ENCODE results near the gene ARGLU1. TPM values are rescaled to one million over a fixed set of nuclear protein-coding genes. Genes with fewer than 3 reads are reported as not detected.
A peak's percentile ranks its signal among the peaks of the same experiment; 100 is the strongest.

The ARGLU1 gene
- total RNA-seq, 1 experiment from 2014 or later: 96.9 TPM

GRCh38 chr13:106534639-106535551, 33.0 kb downstream of the ARGLU1 start:
- H2BK12ac ChIP-seq (ENCODE audit: insufficient read length, low read depth, low read length): no peak overlapping the region
- H3K4me2 ChIP-seq (ENCODE audit: insufficient read depth, insufficient read length, low read length): peak overlapping the region; percentile 94
- H3K27me3 ChIP-seq (ENCODE audit: insufficient read depth, low read length): peaks cover 5% of the 10 kb centered on the region; the same call in 1 of the 2 replicates
- no peaks in the 10 kb centered on the region for H4K20me1 ChIP-seq (ENCODE audit: control insufficient read depth, insufficient read depth, insufficient read length)
- Mint-ChIP-seq H3K27ac (no peak overlapping the region), H3K36me3 (ENCODE audit: insufficient read depth in 1 of 3, low read depth in 3 of 3) (no peaks in the 10 kb centered on the region), H3K4me3 (peak overlapping the region; percentile 79 to 94), H3K4me1 (peaks cover 42 to 54% of the 10 kb centered on the region in 2 experiments), H3K9me3 (no peaks in the 10 kb centered on the region; a peak in 1 of 5 replicates), H3K27me3 (ENCODE audit: low read depth) (peaks cover 21% of the 10 kb centered on the region)
- H3K18ac ChIP-seq (ENCODE audit: insufficient read length, low read depth, low read length): no peak overlapping the region
- H3K27ac ChIP-seq (ENCODE audit: insufficient read length, low read depth, low read length): no peak overlapping the region
- no peak overlapping the region for H2AK5ac ChIP-seq (ENCODE audit: insufficient read length, low read length)
- H2AFZ ChIP-seq (ENCODE audit: low read length): no peak overlapping the region
- no peak overlapping the region for H2BK15ac ChIP-seq (ENCODE audit: low read depth, low read length)
- H4K8ac ChIP-seq (replicated peaks; ENCODE audit: insufficient read length, low read depth, low read length): no peak overlapping the region
- H2BK5ac ChIP-seq (ENCODE audit: insufficient read length, low read length): no peak overlapping the region
- H4K5ac ChIP-seq (ENCODE audit: insufficient read length, low read depth, low read length): no peak overlapping the region
- H3K56ac ChIP-seq (ENCODE audit: insufficient read length, low read depth, low read length): no peak overlapping the region
- H3K23ac ChIP-seq (ENCODE audit: insufficient read length, low read depth, low read length): no peak overlapping the region
- no peaks in the 10 kb centered on the region for H3K79me1 ChIP-seq (ENCODE audit: insufficient read depth, low read depth, low read length, poor library complexity, severe bottlenecking)
- DNase-seq: no peak
- H3K79me2 ChIP-seq (ENCODE audit: insufficient read depth, low read length): peaks cover 1% of the 10 kb centered on the region; the same call in 1 of the 2 replicates
- H3K23me2 ChIP-seq (ENCODE audit: insufficient read length, low read depth, low read length, poor library complexity, severe bottlenecking): peaks cover 19% of the 10 kb centered on the region
- no peak overlapping the region for H2BK120ac ChIP-seq (ENCODE audit: low read depth, low read length, poor library complexity, severe bottlenecking)
- H3K4me1 ChIP-seq (ENCODE audit: insufficient read depth, low read length): peaks cover 8% of the 10 kb centered on the region; the same call in 1 of the 2 replicates
- H3T11ph ChIP-seq (ENCODE audit: low read length): no peak overlapping the region
- no peak overlapping the region for H3K9ac ChIP-seq (ENCODE audit: extremely low read depth, insufficient read length, low read length)
- H3K14ac ChIP-seq (ENCODE audit: insufficient read depth, low read length): no peak overlapping the region
- TF ChIP-seq CTCF (conservative IDR thresholded peaks at IDR 0.05): no peak
- no peak overlapping the region for H4K91ac ChIP-seq (ENCODE audit: insufficient read length, low read depth, low read length)
- no peak overlapping the region for H3K4ac ChIP-seq (ENCODE audit: low read depth, low read length)
- H2BK20ac ChIP-seq (ENCODE audit: low read depth, low read length, poor library complexity, severe bottlenecking): no peak overlapping the region
- no peaks in the 10 kb centered on the region for H3K9me3 ChIP-seq (ENCODE audit: control insufficient read depth, low read depth, low read length)
- no CpG with 5 or more reads among the region's 121 CpGs for WGBS (ENCODE audit: extremely low coverage, insufficient read length, low lambda C conversion rate)
